GM23338 (cell line): ENCODE measurements around the gene TNPO3. TPM values are rescaled to one million over a fixed set of nuclear protein-coding genes. Genes with fewer than 3 reads are reported as not detected.

Experiments
- ATAC-seq: fragments of 200-7000 bp; cut with Tn5 transposase; 3 replicates; pipeline ENCODE4 v1.9.1; 2020
- DNase-seq: peaks from one replicate; pipeline ENCODE4 v3.0.0-alpha.2; 2015; ENCODE audit warnings: low spot score
- H2AFZ ChIP-seq: fragments of 200-600 bp; sonication (generic); 2 replicates; pipeline ENCODE4 v1.8.0; 2016; ENCODE audit warnings: antibody characterized with exemption, mild to moderate bottlenecking, moderate library complexity
- H3F3A ChIP-seq: fragments of 200-600 bp; sonication (generic); replicated peaks from 2 replicates; pipeline ENCODE4 v1.8.0; 2017; ENCODE audit warnings: antibody characterized with exemption, mixed run types, low read depth
- H3K27ac ChIP-seq: fragments of 200-600 bp; sonication (generic); 2 replicates; pipeline ENCODE4 v1.6.1; 2016; ENCODE audit warnings: low read depth
- H3K27me3 ChIP-seq: fragments of 200-600 bp; sonication (generic); 2 replicates; pipeline ENCODE4 v1.8.0; 2016; ENCODE audit warnings: mild to moderate bottlenecking, mixed run types, moderate library complexity; ENCODE audit not compliant: insufficient read depth
- H3K36me3 ChIP-seq: fragments of 200-600 bp; sonication (generic); 2 replicates; pipeline ENCODE4 v1.8.0; 2016; ENCODE audit warnings: mild to moderate bottlenecking; ENCODE audit not compliant: insufficient read depth
- H3K4me1 ChIP-seq: fragments of 200-600 bp; sonication (generic); 2 replicates; pipeline ENCODE4 v1.8.0; 2016; ENCODE audit warnings: mild to moderate bottlenecking, moderate library complexity; ENCODE audit not compliant: insufficient read depth
- H3K4me2 ChIP-seq: fragments of 200-600 bp; sonication (generic); 2 replicates; pipeline ENCODE4 v1.7.1; 2017; ENCODE audit warnings: mixed run types
- H3K4me3 ChIP-seq: fragments of 200-600 bp; sonication (generic); 2 replicates; pipeline ENCODE4 v1.6.1; 2016; ENCODE audit warnings: mixed run types
- H3K79me2 ChIP-seq: fragments of 200-600 bp; sonication (generic); replicated peaks from 2 replicates; pipeline ENCODE4 v1.8.0; 2017; ENCODE audit warnings: mild to moderate bottlenecking; ENCODE audit not compliant: insufficient read depth
- H3K9me2 ChIP-seq: fragments of 200-600 bp; sonication (generic); 2 replicates; pipeline ENCODE4 v1.8.0; 2017; ENCODE audit not compliant: insufficient read depth
- H4K20me1 ChIP-seq: fragments of 200-600 bp; sonication (generic); replicated peaks from 2 replicates; pipeline ENCODE4 v1.8.0; 2017; ENCODE audit warnings: mild to moderate bottlenecking; ENCODE audit not compliant: insufficient read depth
- H3K27ac Mint-ChIP-seq: 2 replicates; pipeline ENCODE4 v1.8.0; 2020; ENCODE audit warnings: inconsistent platforms, mild to moderate bottlenecking, moderate library complexity, mixed read lengths
- H3K27me3 Mint-ChIP-seq: 3 replicates; pipeline ENCODE4 v1.8.0; 2022; ENCODE audit warnings: low read depth, mild to moderate bottlenecking, moderate library complexity, mixed read lengths, inconsistent platforms; ENCODE audit not compliant: insufficient read depth, poor library complexity
- H3K36me3 Mint-ChIP-seq: 3 replicates; pipeline ENCODE4 v1.8.0; 2021; ENCODE audit warnings: low read depth, mild to moderate bottlenecking, inconsistent platforms, moderate library complexity, mixed read lengths
- H3K4me1 Mint-ChIP-seq: 3 replicates; pipeline ENCODE4 v1.8.0; 2020; ENCODE audit warnings: mild to moderate bottlenecking, inconsistent platforms, mixed read lengths
- H3K4me3 Mint-ChIP-seq: 3 replicates; pipeline ENCODE4 v1.8.0; 2021; ENCODE audit warnings: moderate library complexity, mild to moderate bottlenecking, inconsistent platforms, mixed read lengths
- H3K9me3 Mint-ChIP-seq: 3 replicates; pipeline ENCODE4 v1.8.0; 2020; ENCODE audit warnings: moderate library complexity, mild to moderate bottlenecking, inconsistent platforms, mixed read lengths
- CREB1 ChIP-seq: fragments of 250-450 bp; sonication (Bioruptor Pico); IDR thresholded peaks from 2 replicates; pipeline ENCODE4 v1.5.0; 2020; ENCODE audit warnings: low read depth, mild to moderate bottlenecking, moderate library complexity
- EZH2 ChIP-seq: fragments of 200-600 bp; sonication (generic); IDR thresholded peaks from one replicate; pipeline ENCODE4 v1.8.0; 2017; ENCODE audit warnings: antibody characterized with exemption, mild to moderate bottlenecking, low read depth; ENCODE audit not compliant: unreplicated experiment
- EZH2phosphoT487 ChIP-seq: fragments of 200-600 bp; sonication (generic); IDR thresholded peaks from one replicate; pipeline ENCODE4 v1.8.1; 2018; ENCODE audit warnings: antibody characterized with exemption; ENCODE audit not compliant: unreplicated experiment
- JUNB ChIP-seq: IDR thresholded peaks from one replicate; pipeline ENCODE4 v1.6.1; 2016; ENCODE audit warnings: antibody characterized with exemption; ENCODE audit not compliant: unreplicated experiment
- NANOG ChIP-seq: IDR thresholded peaks from 2 replicates; pipeline ENCODE4 v1.6.1; 2016; ENCODE audit warnings: antibody characterized with exemption, borderline replicate concordance
- POLR2AphosphoS5 ChIP-seq: IDR thresholded peaks from 2 replicates; pipeline ENCODE4 v1.6.1; 2016; ENCODE audit warnings: antibody characterized with exemption, low read depth
- STAT1 ChIP-seq: IDR thresholded peaks from one replicate; pipeline ENCODE4 v1.6.1; 2016; ENCODE audit warnings: antibody characterized with exemption; ENCODE audit not compliant: unreplicated experiment
- ZNF114 ChIP-seq: fragments of 250-450 bp; sonication (Bioruptor Pico); IDR thresholded peaks from 2 replicates; pipeline ENCODE4 v1.5.0; 2020; ENCODE audit warnings: mild to moderate bottlenecking, moderate library complexity
- ZNF331 ChIP-seq: fragments of 250-450 bp; sonication (Bioruptor Pico); IDR thresholded peaks from 2 replicates; pipeline ENCODE4 v1.5.0; 2020; ENCODE audit warnings: low read depth, mild to moderate bottlenecking, moderate library complexity
- polyA plus RNA-seq: library from polyadenylated mRNA; unstranded; fragments of >200 nt; fragmentation: Nextera tagmentation; extraction: Ambion mirVana; gene quantifications from 2 replicates; pipeline ENCODE4 v1.2.1, GENCODE V29; 2016
- total RNA-seq: library from RNA; depleted of rRNA; stranded (reverse); fragments of >200 nt; shearing (Covaris generic); gene quantifications from 2 replicates; pipeline ENCODE4 v1.2.3, GENCODE V29; 2014
- TF ChIP-seq, protein P1 (sequence below): IDR thresholded peaks from 2 replicates; pipeline ENCODE4 v1.6.1; 2016; ENCODE audit warnings: antibody characterized with exemption
- TF ChIP-seq, protein P2 (sequence below), 2 experiments: fragments of 200-600 bp in 1 of 2; sonication (generic) in 1 of 2; conservative IDR thresholded peaks; 2 replicates each; pipeline versions ENCODE4 v1.5.1 to v1.6.1; 2016 to 2017; ENCODE audit warnings: antibody characterized with exemption in 2 of 2, low read depth in 2 of 2, mild to moderate bottlenecking in 2 of 2, moderate library complexity in 1 of 2
- TF ChIP-seq, protein P3 (sequence below): IDR thresholded peaks from one replicate; pipeline ENCODE4 v1.6.1; 2018; ENCODE audit warnings: antibody characterized with exemption; ENCODE audit not compliant: unreplicated experiment

The TNPO3 gene
- total and polyA plus RNA-seq, 2 experiments from 2014 or later: 38.2 to 127 TPM

- H2AFZ ChIP-seq: no peak overlapping the region
- H3K36me3 Mint-ChIP-seq: no peaks in the 10 kb centered on the region
- H3K4me3 Mint-ChIP-seq: no peak overlapping the region
- H3K4me3 ChIP-seq: no peak overlapping the region
- H4K20me1 ChIP-seq: no peaks in the 10 kb centered on the region
- H3K27ac ChIP-seq: no peak overlapping the region
- no peaks in the 10 kb centered on the region for H3K9me2 ChIP-seq
- H3K4me2 ChIP-seq: no peak overlapping the region
- no peaks in the 10 kb centered on the region for H3K36me3 ChIP-seq
- no peaks in the 10 kb centered on the region for H3K4me1 ChIP-seq
- TF ChIP-seq JUNB (no peak), NANOG (no peak), POLR2AphosphoS5 (no peak), STAT1 (no peak), EZH2 (no peak), EZH2phosphoT487 (no peak), CREB1 (CRISPR knock-in tag) (no peak), ZNF331 (no peak)
- TF ChIP-seq, protein P1, sequence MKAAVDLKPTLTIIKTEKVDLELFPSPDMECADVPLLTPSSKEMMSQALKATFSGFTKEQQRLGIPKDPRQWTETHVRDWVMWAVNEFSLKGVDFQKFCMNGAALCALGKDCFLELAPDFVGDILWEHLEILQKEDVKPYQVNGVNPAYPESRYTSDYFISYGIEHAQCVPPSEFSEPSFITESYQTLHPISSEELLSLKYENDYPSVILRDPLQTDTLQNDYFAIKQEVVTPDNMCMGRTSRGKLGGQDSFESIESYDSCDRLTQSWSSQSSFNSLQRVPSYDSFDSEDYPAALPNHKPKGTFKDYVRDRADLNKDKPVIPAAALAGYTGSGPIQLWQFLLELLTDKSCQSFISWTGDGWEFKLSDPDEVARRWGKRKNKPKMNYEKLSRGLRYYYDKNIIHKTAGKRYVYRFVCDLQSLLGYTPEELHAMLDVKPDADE: no peak
- TF ChIP-seq, protein P2, sequence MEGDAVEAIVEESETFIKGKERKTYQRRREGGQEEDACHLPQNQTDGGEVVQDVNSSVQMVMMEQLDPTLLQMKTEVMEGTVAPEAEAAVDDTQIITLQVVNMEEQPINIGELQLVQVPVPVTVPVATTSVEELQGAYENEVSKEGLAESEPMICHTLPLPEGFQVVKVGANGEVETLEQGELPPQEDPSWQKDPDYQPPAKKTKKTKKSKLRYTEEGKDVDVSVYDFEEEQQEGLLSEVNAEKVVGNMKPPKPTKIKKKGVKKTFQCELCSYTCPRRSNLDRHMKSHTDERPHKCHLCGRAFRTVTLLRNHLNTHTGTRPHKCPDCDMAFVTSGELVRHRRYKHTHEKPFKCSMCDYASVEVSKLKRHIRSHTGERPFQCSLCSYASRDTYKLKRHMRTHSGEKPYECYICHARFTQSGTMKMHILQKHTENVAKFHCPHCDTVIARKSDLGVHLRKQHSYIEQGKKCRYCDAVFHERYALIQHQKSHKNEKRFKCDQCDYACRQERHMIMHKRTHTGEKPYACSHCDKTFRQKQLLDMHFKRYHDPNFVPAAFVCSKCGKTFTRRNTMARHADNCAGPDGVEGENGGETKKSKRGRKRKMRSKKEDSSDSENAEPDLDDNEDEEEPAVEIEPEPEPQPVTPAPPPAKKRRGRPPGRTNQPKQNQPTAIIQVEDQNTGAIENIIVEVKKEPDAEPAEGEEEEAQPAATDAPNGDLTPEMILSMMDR (conservative IDR thresholded peaks at IDR 0.05; ENCODE audit: low read depth in 2 of 2): no peak
- DNase-seq: no peak
- H3K27me3 ChIP-seq: no peaks in the 10 kb centered on the region
- H3K27me3 Mint-ChIP-seq: peaks cover 3% of the 10 kb centered on the region
- no peaks in the 10 kb centered on the region for H3F3A ChIP-seq
- no peak overlapping the region for H3K27ac Mint-ChIP-seq
- H3K4me1 Mint-ChIP-seq: peaks cover 4% of the 10 kb centered on the region; the same call in 2 of the 3 replicates
- no peaks in the 10 kb centered on the region for H3K9me3 Mint-ChIP-seq
- no peak for ATAC-seq
- H3K79me2 ChIP-seq: no peaks in the 10 kb centered on the region
Observed at GRCh38 chr7:129095258-129095657, 40.3 kb upstream of the TNPO3 start.

DNA sequence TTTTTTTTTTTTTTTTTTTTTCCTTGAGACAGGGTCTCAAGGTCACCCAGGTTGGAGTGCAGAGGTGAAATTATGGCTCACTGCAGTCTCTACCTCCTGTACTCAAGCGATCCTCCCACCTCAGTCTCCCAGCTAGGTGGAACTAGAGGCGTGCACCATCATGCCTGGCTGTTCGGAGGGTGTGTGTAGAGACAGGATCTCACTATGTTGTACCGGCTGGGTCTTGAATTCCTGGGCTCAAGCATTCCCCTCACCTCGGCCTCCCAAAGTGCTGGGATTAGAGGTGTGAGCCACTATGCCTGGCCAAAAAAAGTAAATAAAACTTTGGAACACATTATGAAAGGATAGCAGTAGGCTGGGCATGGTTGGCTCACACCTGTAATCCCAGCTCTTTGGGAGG is 39.6 kb upstream of the TNPO3 start:
- Histone ChIP-seq H4K20me1 (no peaks in the 10 kb centered on the region), H3K79me2 (no peaks in the 10 kb centered on the region), H3K4me2 (no peak overlapping the region), H3K36me3 (no peaks in the 10 kb centered on the region), H3K4me3 (no peak overlapping the region), H3K9me2 (no peaks in the 10 kb centered on the region), H3K27me3 (no peaks in the 10 kb centered on the region), H3K4me1 (no peaks in the 10 kb centered on the region), H3F3A (no peaks in the 10 kb centered on the region; the same call in 1 of the 2 replicates), H3K27ac (no peak overlapping the region), H2AFZ (no peak overlapping the region)
- DNase-seq (no peak), ATAC-seq (no peak)
- H3K27ac Mint-ChIP-seq: no peak overlapping the region
- no peak overlapping the region for H3K4me3 Mint-ChIP-seq
- peaks cover 4% of the 10 kb centered on the region; the same call in 2 of the 3 replicates for H3K4me1 Mint-ChIP-seq
- peaks cover 3% of the 10 kb centered on the region for H3K27me3 Mint-ChIP-seq
- no peaks in the 10 kb centered on the region for H3K36me3 Mint-ChIP-seq
- no peaks in the 10 kb centered on the region for H3K9me3 Mint-ChIP-seq
- TF ChIP-seq POLR2AphosphoS5 (no peak), EZH2 (no peak), ZNF114 (CRISPR knock-in tag) (no peak), STAT1 (no peak), ZNF331 (no peak), EZH2phosphoT487 (no peak), NANOG (no peak)
- TF ChIP-seq, protein P3, sequence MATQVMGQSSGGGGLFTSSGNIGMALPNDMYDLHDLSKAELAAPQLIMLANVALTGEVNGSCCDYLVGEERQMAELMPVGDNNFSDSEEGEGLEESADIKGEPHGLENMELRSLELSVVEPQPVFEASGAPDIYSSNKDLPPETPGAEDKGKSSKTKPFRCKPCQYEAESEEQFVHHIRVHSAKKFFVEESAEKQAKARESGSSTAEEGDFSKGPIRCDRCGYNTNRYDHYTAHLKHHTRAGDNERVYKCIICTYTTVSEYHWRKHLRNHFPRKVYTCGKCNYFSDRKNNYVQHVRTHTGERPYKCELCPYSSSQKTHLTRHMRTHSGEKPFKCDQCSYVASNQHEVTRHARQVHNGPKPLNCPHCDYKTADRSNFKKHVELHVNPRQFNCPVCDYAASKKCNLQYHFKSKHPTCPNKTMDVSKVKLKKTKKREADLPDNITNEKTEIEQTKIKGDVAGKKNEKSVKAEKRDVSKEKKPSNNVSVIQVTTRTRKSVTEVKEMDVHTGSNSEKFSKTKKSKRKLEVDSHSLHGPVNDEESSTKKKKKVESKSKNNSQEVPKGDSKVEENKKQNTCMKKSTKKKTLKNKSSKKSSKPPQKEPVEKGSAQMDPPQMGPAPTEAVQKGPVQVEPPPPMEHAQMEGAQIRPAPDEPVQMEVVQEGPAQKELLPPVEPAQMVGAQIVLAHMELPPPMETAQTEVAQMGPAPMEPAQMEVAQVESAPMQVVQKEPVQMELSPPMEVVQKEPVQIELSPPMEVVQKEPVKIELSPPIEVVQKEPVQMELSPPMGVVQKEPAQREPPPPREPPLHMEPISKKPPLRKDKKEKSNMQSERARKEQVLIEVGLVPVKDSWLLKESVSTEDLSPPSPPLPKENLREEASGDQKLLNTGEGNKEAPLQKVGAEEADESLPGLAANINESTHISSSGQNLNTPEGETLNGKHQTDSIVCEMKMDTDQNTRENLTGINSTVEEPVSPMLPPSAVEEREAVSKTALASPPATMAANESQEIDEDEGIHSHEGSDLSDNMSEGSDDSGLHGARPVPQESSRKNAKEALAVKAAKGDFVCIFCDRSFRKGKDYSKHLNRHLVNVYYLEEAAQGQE: no peak
- TF ChIP-seq, protein P1: no peak
- TF ChIP-seq, protein P2 (conservative IDR thresholded peaks at IDR 0.05; ENCODE audit: low read depth in 2 of 2): no peak
